ENCODE data around the gene ARCN1. TPM values are rescaled to one million over a fixed set of nuclear protein-coding genes. Genes with fewer than 3 reads are reported as not detected.

ARCN1 gene
- total RNA-seq, 1 donor from 2014 or later: 91.3 TPM

- DNase-seq: no peak
- ChIA-PET POLR2A (interaction anchor here (0.6 to 1.4 kb wide), 2 partner anchors 11 to 93 kb away, joined by 3 to 4 read pairs; no protein-coding TSS in a partner anchor), CTCF (interaction anchor here (0.7 kb wide), 1 partner anchor 552 kb away, joined by 3 read pairs; no protein-coding TSS in a partner anchor)
- intact Hi-C loops (cut with micrococcal nuclease): no loop called here
- no peak overlapping the region for H3K4me3 Mint-ChIP-seq
- H3K36me3 Mint-ChIP-seq (ENCODE audit: low read depth): no peaks in the 10 kb centered on the region
- TF ChIP-seq, protein P1, sequence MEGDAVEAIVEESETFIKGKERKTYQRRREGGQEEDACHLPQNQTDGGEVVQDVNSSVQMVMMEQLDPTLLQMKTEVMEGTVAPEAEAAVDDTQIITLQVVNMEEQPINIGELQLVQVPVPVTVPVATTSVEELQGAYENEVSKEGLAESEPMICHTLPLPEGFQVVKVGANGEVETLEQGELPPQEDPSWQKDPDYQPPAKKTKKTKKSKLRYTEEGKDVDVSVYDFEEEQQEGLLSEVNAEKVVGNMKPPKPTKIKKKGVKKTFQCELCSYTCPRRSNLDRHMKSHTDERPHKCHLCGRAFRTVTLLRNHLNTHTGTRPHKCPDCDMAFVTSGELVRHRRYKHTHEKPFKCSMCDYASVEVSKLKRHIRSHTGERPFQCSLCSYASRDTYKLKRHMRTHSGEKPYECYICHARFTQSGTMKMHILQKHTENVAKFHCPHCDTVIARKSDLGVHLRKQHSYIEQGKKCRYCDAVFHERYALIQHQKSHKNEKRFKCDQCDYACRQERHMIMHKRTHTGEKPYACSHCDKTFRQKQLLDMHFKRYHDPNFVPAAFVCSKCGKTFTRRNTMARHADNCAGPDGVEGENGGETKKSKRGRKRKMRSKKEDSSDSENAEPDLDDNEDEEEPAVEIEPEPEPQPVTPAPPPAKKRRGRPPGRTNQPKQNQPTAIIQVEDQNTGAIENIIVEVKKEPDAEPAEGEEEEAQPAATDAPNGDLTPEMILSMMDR (IDR thresholded peaks at IDR 0.05): no peak
- H3K27ac Mint-ChIP-seq: peak overlapping the region; percentile 35
- ATAC-seq (ENCODE audit: low read depth): no peak
- peaks cover 18% of the 10 kb centered on the region for H3K27me3 Mint-ChIP-seq
- H3K4me1 Mint-ChIP-seq: peaks cover 9% of the 10 kb centered on the region
- no peaks in the 10 kb centered on the region for H3K9me3 Mint-ChIP-seq
Observed at GRCh38 chr11:118623269-118623655, 51.1 kb downstream of the ARCN1 start.

DNA sequence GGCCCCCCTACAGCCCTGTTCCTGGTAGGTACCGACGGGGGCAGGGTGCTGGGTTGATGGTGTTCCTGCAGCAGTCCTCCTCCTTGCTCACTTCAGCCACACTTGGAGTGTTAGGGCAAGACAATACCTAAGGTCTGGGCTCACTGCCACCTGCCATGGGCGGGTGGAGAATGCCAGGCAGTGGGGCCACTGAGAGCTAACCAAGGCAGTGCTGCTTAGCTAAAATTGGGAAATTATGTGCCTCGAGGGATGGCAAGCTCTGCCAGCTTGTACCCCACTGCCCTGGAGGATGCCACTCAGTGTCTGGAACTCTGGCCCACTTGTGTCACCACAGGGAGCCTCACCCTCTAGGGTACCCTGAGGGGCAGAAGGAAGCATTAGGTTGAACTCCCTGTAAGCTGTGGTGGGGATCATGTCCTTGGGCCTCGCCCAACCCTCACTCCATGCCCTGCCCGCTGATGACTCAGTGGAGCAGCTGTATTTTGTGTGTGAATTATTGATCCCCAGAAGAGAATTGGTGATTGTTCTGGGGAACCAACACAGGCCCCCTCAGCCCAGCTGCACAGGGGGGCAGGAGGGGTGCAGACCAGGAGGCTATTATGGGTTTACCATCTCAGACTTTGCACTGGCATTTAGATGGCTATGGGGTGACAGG is 53.0 kb downstream of the ARCN1 start:
- Mint-ChIP-seq H3K27ac (no peak overlapping the region), H3K36me3 (ENCODE audit: low read depth) (no peaks in the 10 kb centered on the region), H3K4me1 (peaks cover 9% of the 10 kb centered on the region), H3K9me3 (no peaks in the 10 kb centered on the region), H3K27me3 (peaks cover 12% of the 10 kb centered on the region), H3K4me3 (no peak overlapping the region)
- intact Hi-C loops (cut with micrococcal nuclease): no loop called here
- ATAC-seq (ENCODE audit: low read depth) (no peak), DNase-seq (no peak)
- CTCF ChIA-PET: no interaction called here
- TF ChIP-seq, protein P1 (IDR thresholded peaks at IDR 0.05): no peak
- POLR2A ChIA-PET: interaction anchor here (0.6 kb wide), 1 partner anchor 11 kb away, joined by 3 read pairs; no protein-coding TSS in a partner anchor

- DNase-seq: no peak
- no peak for ATAC-seq (ENCODE audit: low read depth)
- Mint-ChIP-seq H3K36me3 (ENCODE audit: low read depth) (no peaks in the 10 kb centered on the region), H3K9me3 (no peaks in the 10 kb centered on the region), H3K4me1 (peaks cover 5% of the 10 kb centered on the region), H3K27me3 (peaks cover 6% of the 10 kb centered on the region), H3K4me3 (no peak overlapping the region), H3K27ac (no peak overlapping the region)
- TF ChIP-seq, protein P1 (IDR thresholded peaks at IDR 0.05): no peak
- CTCF ChIA-PET: no interaction called here
- intact Hi-C loops (cut with micrococcal nuclease): no loop called here
- POLR2A ChIA-PET: no interaction called here
Observed at GRCh38 chr11:118625976-118626375, 53.8 kb downstream of the ARCN1 start.

- no peak for DNase-seq
- ATAC-seq (ENCODE audit: low read depth): no peak
- no peak overlapping the region for H3K27ac Mint-ChIP-seq
- TF ChIP-seq, protein P1 (IDR thresholded peaks at IDR 0.05): no peak
- H3K4me3 Mint-ChIP-seq: no peak overlapping the region
- ChIA-PET CTCF (no interaction called here), POLR2A (interaction anchor here (0.5 kb wide), 1 partner anchor 168 kb away, joined by 3 read pairs; no protein-coding TSS in a partner anchor)
- H3K4me1 Mint-ChIP-seq: no peaks in the 10 kb centered on the region
- no peaks in the 10 kb centered on the region for H3K9me3 Mint-ChIP-seq
- no peaks in the 10 kb centered on the region for H3K36me3 Mint-ChIP-seq (ENCODE audit: low read depth)
- intact Hi-C loops (cut with micrococcal nuclease): no loop called here
- no peaks in the 10 kb centered on the region for H3K27me3 Mint-ChIP-seq
Observed at GRCh38 chr11:118627566-118627965, 55.4 kb downstream of the ARCN1 start.

- no peaks in the 10 kb centered on the region for H3K9me3 Mint-ChIP-seq
- ATAC-seq (ENCODE audit: low read depth) (no peak), DNase-seq (no peak)
- H3K27ac Mint-ChIP-seq: no peak overlapping the region
- H3K36me3 Mint-ChIP-seq (ENCODE audit: low read depth): no peaks in the 10 kb centered on the region
- POLR2A ChIA-PET: no interaction called here
- TF ChIP-seq, protein P1 (IDR thresholded peaks at IDR 0.05): no peak
- intact Hi-C loops (cut with micrococcal nuclease): no loop called here
- CTCF ChIA-PET: no interaction called here
- H3K4me1 Mint-ChIP-seq: no peaks in the 10 kb centered on the region
- H3K4me3 Mint-ChIP-seq: no peak overlapping the region
- H3K27me3 Mint-ChIP-seq: peaks cover 2% of the 10 kb centered on the region
Observed at GRCh38 chr11:118628031-118628430, 55.8 kb downstream of the ARCN1 start.

Measured in activated B cell treated with CpG ODN at 0.5 μM for 24 hours (primary cell).